ENCODE measurements around the gene PEX7.

Gene PEX7

DNA sequence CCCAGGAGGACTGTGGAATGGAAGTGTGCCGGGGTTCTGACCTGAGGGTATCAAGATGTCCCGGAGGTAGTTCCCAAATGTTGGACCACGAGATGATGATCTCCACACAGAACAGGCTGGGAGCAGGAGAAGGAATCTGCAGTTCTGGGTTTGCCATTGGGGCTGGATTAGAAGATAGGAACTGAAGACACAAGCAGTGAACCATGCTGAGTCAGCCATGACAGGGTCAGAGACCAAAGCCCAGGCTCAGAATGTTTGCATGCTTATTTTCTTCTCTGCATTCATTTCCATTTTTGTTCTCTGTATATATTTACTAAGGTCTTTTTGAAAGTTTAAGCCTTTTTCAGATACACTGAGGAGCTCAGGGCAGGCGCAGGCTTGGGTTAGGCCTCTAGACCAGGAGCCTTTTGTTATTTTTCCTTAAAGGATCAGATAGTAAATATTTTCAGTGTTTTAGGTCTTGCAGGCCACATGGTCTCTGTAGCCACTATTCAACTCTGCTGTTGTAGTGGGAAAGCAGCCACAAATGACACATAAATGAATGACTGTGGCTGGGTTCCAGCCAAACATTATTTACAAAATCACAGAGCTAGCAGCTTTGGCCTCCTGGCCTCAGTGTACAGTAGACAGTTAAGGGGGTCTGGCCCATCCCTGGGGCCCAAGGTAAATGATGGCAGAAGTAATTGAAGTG lies 128.2 kb downstream of the PEX7 start:
- TF ChIP-seq, protein P1, sequence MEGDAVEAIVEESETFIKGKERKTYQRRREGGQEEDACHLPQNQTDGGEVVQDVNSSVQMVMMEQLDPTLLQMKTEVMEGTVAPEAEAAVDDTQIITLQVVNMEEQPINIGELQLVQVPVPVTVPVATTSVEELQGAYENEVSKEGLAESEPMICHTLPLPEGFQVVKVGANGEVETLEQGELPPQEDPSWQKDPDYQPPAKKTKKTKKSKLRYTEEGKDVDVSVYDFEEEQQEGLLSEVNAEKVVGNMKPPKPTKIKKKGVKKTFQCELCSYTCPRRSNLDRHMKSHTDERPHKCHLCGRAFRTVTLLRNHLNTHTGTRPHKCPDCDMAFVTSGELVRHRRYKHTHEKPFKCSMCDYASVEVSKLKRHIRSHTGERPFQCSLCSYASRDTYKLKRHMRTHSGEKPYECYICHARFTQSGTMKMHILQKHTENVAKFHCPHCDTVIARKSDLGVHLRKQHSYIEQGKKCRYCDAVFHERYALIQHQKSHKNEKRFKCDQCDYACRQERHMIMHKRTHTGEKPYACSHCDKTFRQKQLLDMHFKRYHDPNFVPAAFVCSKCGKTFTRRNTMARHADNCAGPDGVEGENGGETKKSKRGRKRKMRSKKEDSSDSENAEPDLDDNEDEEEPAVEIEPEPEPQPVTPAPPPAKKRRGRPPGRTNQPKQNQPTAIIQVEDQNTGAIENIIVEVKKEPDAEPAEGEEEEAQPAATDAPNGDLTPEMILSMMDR (IDR thresholded peaks at IDR 0.05; ENCODE audit: unreplicated experiment in 3 of 3), result no peak
- peaks cover 2% of the 10 kb centered on the region for H3K9me3 Mint-ChIP-seq
- H3K27me3 Mint-ChIP-seq (ENCODE audit: low read depth), result peaks cover 13% of the 10 kb centered on the region
- H3K27ac Mint-ChIP-seq, result peak overlapping the region in 1 of 3 experiments; percentile 73
- no peaks in the 10 kb centered on the region for H3K36me3 Mint-ChIP-seq (ENCODE audit: low read depth)
- H3K4me3 Mint-ChIP-seq, result no peak overlapping the region
- no peaks in the 10 kb centered on the region for H3K4me1 Mint-ChIP-seq

DNA sequence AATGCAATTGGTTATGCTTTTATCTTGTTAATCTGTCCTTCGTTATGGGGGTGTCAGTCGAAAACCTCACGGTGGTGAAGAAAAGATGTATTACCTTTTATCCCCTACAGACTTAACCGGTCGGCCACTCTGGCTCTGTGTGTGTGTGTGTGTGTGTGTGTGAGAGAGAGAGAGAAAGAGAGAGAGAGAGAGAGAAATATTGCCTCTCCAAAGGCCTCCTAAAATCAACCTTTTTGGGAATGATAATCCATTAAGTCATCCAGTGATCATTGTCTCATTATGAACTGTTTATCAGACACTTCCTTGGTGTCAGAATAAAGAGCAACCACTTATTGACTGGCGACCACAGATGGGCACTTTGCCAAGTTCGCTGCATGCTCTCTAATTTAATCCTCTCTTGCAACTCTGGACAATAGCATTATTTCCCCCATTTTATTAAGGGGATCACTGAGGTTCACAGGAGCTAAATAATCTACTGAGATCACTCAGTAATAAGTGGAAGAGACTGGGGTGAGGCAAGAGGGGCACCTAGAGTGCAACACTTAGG lies 130.4 kb downstream of the PEX7 start:
- no peaks in the 10 kb centered on the region for H3K36me3 Mint-ChIP-seq (ENCODE audit: low read depth)
- H3K4me3 Mint-ChIP-seq, result no peak overlapping the region
- H3K27ac Mint-ChIP-seq, result no peak overlapping the region
- TF ChIP-seq, protein P1 (IDR thresholded peaks at IDR 0.05; ENCODE audit: unreplicated experiment in 3 of 3), result no peak
- H3K4me1 Mint-ChIP-seq, result peaks cover 8% of the 10 kb centered on the region
- H3K27me3 Mint-ChIP-seq (ENCODE audit: low read depth), result peaks cover 15% of the 10 kb centered on the region
- H3K9me3 Mint-ChIP-seq, result peaks cover 2% of the 10 kb centered on the region

DNA sequence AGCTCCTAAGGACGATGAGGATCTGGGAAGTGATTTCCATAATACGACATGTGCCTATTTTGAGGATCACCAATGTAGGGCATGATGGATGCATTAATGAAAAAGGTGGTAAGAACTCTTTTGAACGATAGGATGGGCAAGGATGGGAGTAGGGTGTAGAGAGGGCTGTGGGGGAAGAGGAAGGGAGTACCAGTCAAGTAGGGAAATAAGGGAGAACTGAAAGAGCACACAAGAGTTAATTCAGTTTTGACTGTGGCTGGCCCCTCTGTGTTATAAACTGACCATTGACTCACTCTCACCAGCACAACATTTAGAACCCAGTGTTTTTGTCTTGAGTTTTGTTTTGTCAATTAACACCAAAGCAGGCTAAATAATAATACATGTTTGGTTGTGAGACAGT lies 132.7 kb downstream of the PEX7 start:
- Mint-ChIP-seq H3K27ac (no peak overlapping the region), H3K4me1 (peaks cover 15% of the 10 kb centered on the region), H3K9me3 (no peaks in the 10 kb centered on the region), H3K4me3 (no peak overlapping the region), H3K27me3 (ENCODE audit: low read depth) (peaks cover 19% of the 10 kb centered on the region), H3K36me3 (ENCODE audit: low read depth) (no peaks in the 10 kb centered on the region)
- TF ChIP-seq, protein P1 (IDR thresholded peaks at IDR 0.05; ENCODE audit: unreplicated experiment in 3 of 3), result no peak

DNA sequence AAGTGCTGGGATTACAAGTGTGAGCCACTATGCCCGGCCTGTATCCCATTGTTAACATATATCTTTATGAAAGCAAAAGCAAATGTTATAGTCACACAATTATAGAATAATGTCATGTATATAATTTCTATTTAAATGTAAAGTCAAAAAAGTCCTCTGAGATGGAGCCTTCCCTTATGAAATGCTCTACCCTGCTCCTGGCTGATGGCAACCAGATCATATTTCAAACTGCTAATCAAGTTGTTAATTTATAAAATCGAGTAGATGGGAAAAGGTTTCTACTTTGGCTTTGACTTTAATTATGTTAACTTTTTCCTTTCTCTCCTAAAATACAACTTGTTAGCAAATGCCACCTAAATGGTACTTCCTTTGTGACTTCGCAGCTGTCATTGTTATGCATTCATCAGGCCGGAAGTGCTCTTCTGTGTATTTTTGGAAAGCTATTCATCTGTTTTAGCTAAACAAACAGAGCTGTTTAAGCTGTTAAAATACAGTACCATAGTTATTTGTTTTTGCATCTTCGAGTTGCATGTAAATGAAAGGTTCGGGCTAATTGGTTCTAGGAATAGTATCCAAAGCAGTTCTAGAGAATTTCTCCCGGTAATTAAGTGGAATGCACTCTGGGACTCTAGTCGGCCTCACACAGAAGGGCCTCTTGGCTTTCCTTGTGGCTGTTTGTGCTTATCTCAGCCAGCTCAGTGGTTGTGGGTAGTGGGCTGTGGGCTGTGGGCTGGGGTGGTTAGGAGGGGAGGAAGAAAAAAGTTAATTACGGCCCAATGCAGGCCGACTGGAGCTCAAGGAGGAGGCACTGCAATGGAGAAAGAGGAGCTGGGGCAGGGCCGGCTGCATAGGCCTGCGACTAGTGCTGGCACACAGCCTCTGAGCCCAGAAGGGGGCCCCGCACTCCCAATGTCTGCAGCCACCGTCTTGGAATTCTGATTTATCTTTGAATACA lies 134.5 kb downstream of the PEX7 start:
- TF ChIP-seq, protein P1 (IDR thresholded peaks at IDR 0.05; ENCODE audit: unreplicated experiment in 3 of 3), result no peak
- Mint-ChIP-seq H3K4me1 (peaks cover 15% of the 10 kb centered on the region), H3K4me3 (no peak overlapping the region), H3K9me3 (no peaks in the 10 kb centered on the region), H3K36me3 (ENCODE audit: low read depth) (no peaks in the 10 kb centered on the region), H3K27me3 (ENCODE audit: low read depth) (peaks cover 19% of the 10 kb centered on the region), H3K27ac (peak overlapping the region; percentile 10 to 42 (median 36))

DNA sequence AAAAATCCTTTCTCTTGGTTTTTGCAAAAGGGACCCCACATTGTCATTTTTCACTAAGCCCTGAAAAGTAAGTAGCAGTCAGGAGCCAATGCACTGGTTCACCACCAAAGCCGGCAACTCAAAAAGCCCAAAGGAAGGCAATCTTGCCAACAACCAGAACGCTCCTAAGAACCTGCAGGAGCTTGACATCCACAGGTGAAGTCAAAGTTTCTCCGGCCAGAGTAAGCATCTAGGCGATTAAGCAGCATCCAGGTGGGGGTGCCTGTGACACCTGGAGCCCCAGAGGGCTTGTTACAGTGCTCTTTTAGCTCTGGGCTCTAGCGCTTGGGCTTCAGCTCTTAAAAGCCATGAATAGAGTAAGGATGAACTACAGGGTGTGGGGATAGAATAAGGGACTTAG lies 135.8 kb downstream of the PEX7 start:
- no peak overlapping the region for H3K27ac Mint-ChIP-seq
- H3K4me1 Mint-ChIP-seq, result peaks cover 20% of the 10 kb centered on the region

More for the DNA sequence above, 135.8 kb downstream of the PEX7 start:
- Mint-ChIP-seq H3K27me3 (ENCODE audit: low read depth) (peaks cover 9% of the 10 kb centered on the region), H3K9me3 (no peaks in the 10 kb centered on the region), H3K36me3 (ENCODE audit: low read depth) (no peaks in the 10 kb centered on the region), H3K4me3 (no peak overlapping the region)
- TF ChIP-seq, protein P1 (IDR thresholded peaks at IDR 0.05; ENCODE audit: unreplicated experiment in 3 of 3), result no peak

Data from nephron (organoid).